Measurements from ENCODE around the gene ZNF410.
A peak's percentile ranks its signal among the peaks of the same experiment; 100 is the strongest.
"Not testable (repeated sequence)": the region's sequence is repeated elsewhere in the genome, so short reads cannot be mapped to it uniquely, and the experiment has no call there.

ZNF410 gene

DNA sequence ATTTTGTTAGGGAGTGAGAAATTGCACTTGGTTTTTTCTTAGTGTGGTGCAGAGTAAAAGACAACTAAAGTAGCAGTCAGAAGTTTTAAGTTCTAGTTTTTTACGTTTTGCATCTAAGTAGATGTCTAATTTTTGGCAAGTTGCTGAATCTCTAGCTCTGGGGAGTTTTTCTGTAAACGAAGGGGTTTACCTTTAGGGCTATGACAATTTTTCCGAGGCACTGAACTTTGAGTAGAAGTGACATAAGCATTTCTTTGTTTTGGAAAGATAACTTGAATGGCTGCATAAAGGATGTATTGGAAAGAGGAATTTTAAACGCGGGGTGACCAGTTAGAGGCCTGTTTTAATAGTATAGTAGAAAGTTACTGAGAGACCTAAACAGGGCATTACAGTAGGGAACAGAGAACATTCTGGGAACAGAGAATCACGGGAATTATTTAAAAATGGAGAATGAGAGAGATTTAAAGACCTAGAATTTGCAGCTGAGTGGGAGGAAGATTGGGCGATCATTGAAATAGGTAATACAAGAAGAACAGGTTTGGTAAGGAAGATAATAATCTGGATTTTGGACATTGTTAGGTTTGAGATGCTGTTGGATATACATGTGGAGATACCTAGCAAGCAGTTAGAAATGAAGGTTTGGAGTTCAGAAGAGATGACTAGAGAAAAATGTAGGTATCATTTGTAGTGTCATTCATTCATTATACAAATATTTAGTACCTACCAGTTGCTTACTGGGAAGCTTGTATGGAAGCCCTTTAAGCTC is 1.2 kb downstream of the ZNF410 start:
- DNase-seq (ENCODE audit: low read depth) = no peak
- H3K4me3 ChIP-seq (ENCODE audit: low read depth, low read length) = peak overlapping the region; percentile 87
- TF ChIP-seq, protein P1, sequence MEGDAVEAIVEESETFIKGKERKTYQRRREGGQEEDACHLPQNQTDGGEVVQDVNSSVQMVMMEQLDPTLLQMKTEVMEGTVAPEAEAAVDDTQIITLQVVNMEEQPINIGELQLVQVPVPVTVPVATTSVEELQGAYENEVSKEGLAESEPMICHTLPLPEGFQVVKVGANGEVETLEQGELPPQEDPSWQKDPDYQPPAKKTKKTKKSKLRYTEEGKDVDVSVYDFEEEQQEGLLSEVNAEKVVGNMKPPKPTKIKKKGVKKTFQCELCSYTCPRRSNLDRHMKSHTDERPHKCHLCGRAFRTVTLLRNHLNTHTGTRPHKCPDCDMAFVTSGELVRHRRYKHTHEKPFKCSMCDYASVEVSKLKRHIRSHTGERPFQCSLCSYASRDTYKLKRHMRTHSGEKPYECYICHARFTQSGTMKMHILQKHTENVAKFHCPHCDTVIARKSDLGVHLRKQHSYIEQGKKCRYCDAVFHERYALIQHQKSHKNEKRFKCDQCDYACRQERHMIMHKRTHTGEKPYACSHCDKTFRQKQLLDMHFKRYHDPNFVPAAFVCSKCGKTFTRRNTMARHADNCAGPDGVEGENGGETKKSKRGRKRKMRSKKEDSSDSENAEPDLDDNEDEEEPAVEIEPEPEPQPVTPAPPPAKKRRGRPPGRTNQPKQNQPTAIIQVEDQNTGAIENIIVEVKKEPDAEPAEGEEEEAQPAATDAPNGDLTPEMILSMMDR (conservative IDR thresholded peaks at IDR 0.05; ENCODE audit: low read depth, low read length) = no peak

DNA sequence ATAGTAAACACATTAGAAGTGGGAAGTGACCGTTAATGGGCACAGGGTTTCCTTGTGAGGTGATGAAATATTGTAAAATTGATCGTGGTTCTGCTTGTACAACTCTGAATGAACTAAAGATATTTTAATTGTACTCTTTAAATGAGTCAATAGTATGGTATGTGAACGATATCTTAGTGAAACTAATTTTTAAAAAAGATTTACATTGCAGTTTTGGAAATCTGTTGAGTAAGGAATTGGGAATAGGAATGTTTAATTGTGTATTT is 1.7 kb downstream of the ZNF410 start:
- TF ChIP-seq, protein P1 (conservative IDR thresholded peaks at IDR 0.05; ENCODE audit: low read depth, low read length) = no peak
- peak overlapping the region; percentile 9 for H3K4me3 ChIP-seq (ENCODE audit: low read depth, low read length)
- peak; percentile 22 for DNase-seq (ENCODE audit: low read depth)

- TF ChIP-seq, protein P1 (conservative IDR thresholded peaks at IDR 0.05; ENCODE audit: low read depth, low read length) = no peak
- DNase-seq (ENCODE audit: low read depth) = no peak
- H3K4me3 ChIP-seq (ENCODE audit: low read depth, low read length) = no peak overlapping the region
Observed at GRCh38 chr14:73888971-73889370, 2.3 kb downstream of the ZNF410 start.

DNA sequence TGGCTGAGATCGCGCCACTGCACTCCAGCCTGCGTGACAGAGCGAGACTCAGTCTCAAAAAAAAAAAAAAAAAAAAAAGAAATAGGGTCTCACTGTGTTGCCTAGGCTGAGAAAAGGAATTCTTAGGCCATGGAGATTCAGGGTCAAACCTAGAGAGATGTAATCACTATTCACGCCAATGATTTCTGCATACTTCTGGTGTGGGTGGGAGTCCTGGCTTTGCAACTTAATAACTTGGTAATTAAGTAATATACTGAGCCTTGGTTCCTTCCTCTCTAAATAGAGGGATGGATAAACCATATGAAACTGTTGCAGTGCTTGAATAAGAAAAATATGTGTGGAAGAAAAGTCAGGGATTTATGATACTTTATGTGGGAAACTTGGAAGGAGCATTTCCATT is 2.7 kb downstream of the ZNF410 start:
- no peak overlapping the region for H3K4me3 ChIP-seq (ENCODE audit: low read depth, low read length)
- TF ChIP-seq, protein P1 (conservative IDR thresholded peaks at IDR 0.05; ENCODE audit: low read depth, low read length) = no peak
- no peak for DNase-seq (ENCODE audit: low read depth)

DNA sequence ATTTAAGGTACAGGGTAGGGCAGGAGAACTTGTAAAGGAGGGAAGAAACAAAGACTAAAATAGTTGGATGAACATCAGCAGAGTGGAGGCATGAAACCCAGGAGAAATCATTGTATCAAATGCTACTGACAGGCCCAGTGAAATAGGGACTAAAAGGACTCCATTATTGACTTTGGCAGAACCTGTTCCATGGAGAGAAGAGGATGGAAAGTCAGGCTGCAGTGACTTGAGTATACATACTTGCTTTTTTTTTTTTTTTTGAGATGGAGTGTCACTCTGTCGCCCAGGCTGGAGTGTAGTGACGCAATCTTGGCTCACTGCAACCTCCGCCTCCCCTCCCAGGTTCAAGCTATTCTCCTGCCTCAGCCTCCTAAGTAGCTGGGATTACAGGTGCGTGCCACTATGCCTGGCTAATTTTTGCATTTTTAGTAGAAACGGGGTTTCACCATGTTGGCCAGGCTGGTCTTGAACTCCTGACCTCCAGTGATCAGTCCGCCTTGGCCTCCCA is 7.6 kb downstream of the ZNF410 start:
- not testable (repeated sequence) for H3K4me3 ChIP-seq (ENCODE audit: low read depth, low read length); DNase-seq (ENCODE audit: low read depth)

DNA sequence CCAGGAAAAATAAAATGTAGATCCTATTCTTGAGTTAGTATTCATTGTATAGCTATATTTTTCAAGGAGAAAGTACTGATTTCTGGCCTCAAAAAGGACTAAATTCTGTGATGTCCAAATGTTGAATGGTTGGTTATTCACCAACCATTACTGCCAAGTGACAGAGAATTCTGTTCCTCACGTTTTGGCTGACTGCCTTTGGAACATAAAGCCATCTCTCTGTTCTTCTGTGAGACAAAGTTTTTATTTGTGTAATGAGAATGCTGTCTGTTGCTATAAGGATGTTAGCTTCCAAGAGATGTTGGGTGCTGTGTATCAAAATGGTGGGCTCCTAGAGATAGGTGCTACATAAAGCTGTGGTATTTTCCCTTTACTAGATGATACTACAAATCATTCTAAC is 9.3 kb downstream of the ZNF410 start:
- TF ChIP-seq, protein P1 (conservative IDR thresholded peaks at IDR 0.05; ENCODE audit: low read depth, low read length) = no peak
- H3K4me3 ChIP-seq (ENCODE audit: low read depth, low read length) = no peak overlapping the region
- DNase-seq (ENCODE audit: low read depth) = no peak

DNA sequence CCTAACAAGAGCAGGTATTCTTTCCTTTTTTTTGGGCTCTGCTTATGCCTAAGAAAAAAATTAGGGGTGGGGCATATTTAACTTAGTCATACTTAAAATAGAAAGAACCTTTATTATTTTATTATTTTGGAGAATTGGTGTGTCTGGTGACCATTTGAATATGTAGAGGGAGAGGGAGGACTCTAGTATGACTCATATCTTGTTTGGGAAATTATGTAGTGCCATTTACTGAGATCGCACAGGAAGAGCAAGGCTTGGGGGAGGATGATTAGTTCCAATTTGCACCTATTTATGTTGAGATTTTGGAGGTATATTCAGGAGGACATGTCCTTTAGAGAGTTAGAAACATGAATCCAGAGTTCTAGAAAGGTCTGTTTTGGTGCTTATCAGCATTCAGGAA is 9.9 kb downstream of the ZNF410 start:
- TF ChIP-seq, protein P1 (conservative IDR thresholded peaks at IDR 0.05; ENCODE audit: low read depth, low read length) = no peak
- DNase-seq (ENCODE audit: low read depth) = peak; percentile 21

More for the DNA sequence above, 9.9 kb downstream of the ZNF410 start:
- no peak overlapping the region for H3K4me3 ChIP-seq (ENCODE audit: low read depth, low read length)

Measured in choroid plexus epithelial cell (primary cell).